Measurements from ENCODE around the gene CNTNAP2. TPM values are rescaled to one million over a fixed set of nuclear protein-coding genes. Genes with fewer than 3 reads are reported as not detected.

Gene CNTNAP2
- total RNA-seq, 4 donors from 2014 or later, result 0.91 to 16.0 TPM; not detected in 2

- no peak for DNase-seq
- no peak for TF ChIP-seq CTCF (IDR thresholded peaks at IDR 0.05)
- TF ChIP-seq POLR2A (IDR thresholded peaks at IDR 0.05), result no peak
- Histone ChIP-seq H3K27ac (no peak overlapping the region), H3K9me3 (no peaks in the 10 kb centered on the region), H3K36me3 (no peaks in the 10 kb centered on the region), H3K4me3 (no peak overlapping the region), H3K27me3 (no peaks in the 10 kb centered on the region), H3K4me1 (no peaks in the 10 kb centered on the region)
- intact Hi-C loops (cut with DNase I; ENCODE audit: low total_unique reads), result no loop called here
These were observed 1066.7 kb downstream of the CNTNAP2 start for GRCh38 chr7:147183276-147183675.

- no peaks in the 10 kb centered on the region for H3K36me3 ChIP-seq
- H3K4me3 ChIP-seq, result no peak overlapping the region
- no peaks in the 10 kb centered on the region for H3K27me3 ChIP-seq
- no peak overlapping the region for H3K27ac ChIP-seq
- H3K9me3 ChIP-seq, result no peaks in the 10 kb centered on the region
- no peak for TF ChIP-seq CTCF (IDR thresholded peaks at IDR 0.05)
- TF ChIP-seq POLR2A (IDR thresholded peaks at IDR 0.05), result no peak
- no peak for DNase-seq
- intact Hi-C loops (cut with DNase I; ENCODE audit: low total_unique reads), result no loop called here
- no peaks in the 10 kb centered on the region for H3K4me1 ChIP-seq
These were observed 1071.9 kb downstream of the CNTNAP2 start for GRCh38 chr7:147188467-147188866.

- Histone ChIP-seq H3K4me3 (no peak overlapping the region), H3K9me3 (no peaks in the 10 kb centered on the region), H3K27me3 (no peaks in the 10 kb centered on the region), H3K27ac (no peak overlapping the region), H3K36me3 (no peaks in the 10 kb centered on the region), H3K4me1 (no peaks in the 10 kb centered on the region)
- intact Hi-C loops (cut with DNase I; ENCODE audit: low total_unique reads), result no loop called here
- TF ChIP-seq CTCF (IDR thresholded peaks at IDR 0.05), result no peak
- no peak for TF ChIP-seq POLR2A (IDR thresholded peaks at IDR 0.05)
- DNase-seq, result no peak
These were observed 1076.9 kb downstream of the CNTNAP2 start for GRCh38 chr7:147193476-147193875.

GRCh38 chr7:147196481-147196880 is 1079.9 kb downstream of the CNTNAP2 start:
- Histone ChIP-seq H3K4me1 (no peaks in the 10 kb centered on the region), H3K9me3 (no peaks in the 10 kb centered on the region), H3K27me3 (no peaks in the 10 kb centered on the region), H3K36me3 (no peaks in the 10 kb centered on the region), H3K4me3 (no peak overlapping the region), H3K27ac (no peak overlapping the region)
- intact Hi-C loops (cut with DNase I; ENCODE audit: low total_unique reads), result no loop called here
- TF ChIP-seq POLR2A (IDR thresholded peaks at IDR 0.05) (no peak), CTCF (IDR thresholded peaks at IDR 0.05) (no peak)
- DNase-seq, result no peak

- TF ChIP-seq POLR2A (IDR thresholded peaks at IDR 0.05), result no peak
- TF ChIP-seq CTCF (IDR thresholded peaks at IDR 0.05), result no peak
- DNase-seq, result no peak
- Histone ChIP-seq H3K27ac (no peak overlapping the region), H3K9me3 (no peaks in the 10 kb centered on the region), H3K4me3 (no peak overlapping the region), H3K4me1 (no peaks in the 10 kb centered on the region), H3K36me3 (no peaks in the 10 kb centered on the region), H3K27me3 (no peaks in the 10 kb centered on the region)
- intact Hi-C loops (cut with DNase I; ENCODE audit: low total_unique reads), result no loop called here
These were observed 1080.4 kb downstream of the CNTNAP2 start for GRCh38 chr7:147197006-147197405.

Data from uterus (tissue), 4 donors.